Astrocyte (in vitro differentiated cells and primary cell): Measurements from ENCODE around the gene EFL1. TPM values are rescaled to one million over a fixed set of nuclear protein-coding genes. Genes with fewer than 3 reads are reported as not detected.
"Not testable (repeated sequence)": the region's sequence is repeated elsewhere in the genome, so short reads cannot be mapped to it uniquely, and the experiment has no call there.

Source experiments
- DNase-seq: peaks from one replicate; pipeline ENCODE4 v3.0.0-alpha.2; 2010; ENCODE audit warnings: low read depth
- FAIRE-seq: peaks from 2 replicates; lab custom pipeline; 2011; peaks lifted over from hg19 to GRCh38; lab: Jason Lieb, UNC
- H2AFZ ChIP-seq: 2 replicates; pipeline ENCODE4 v1.6.0; 2012; ENCODE audit warnings: low read depth, low read length, inconsistent platforms
- H3K27ac ChIP-seq: 2 replicates; pipeline ENCODE4 v1.5.1; 2011; ENCODE audit warnings: low read depth, low read length, inconsistent platforms
- H3K27me3 ChIP-seq: 2 replicates; pipeline ENCODE4 v1.6.0; 2011; ENCODE audit warnings: low read length, inconsistent platforms; ENCODE audit not compliant: insufficient read depth
- H3K36me3 ChIP-seq: 2 replicates; pipeline ENCODE4 v1.5.1; 2011; ENCODE audit warnings: low read length, inconsistent platforms; ENCODE audit not compliant: insufficient read depth
- H3K4me1 ChIP-seq: 2 replicates; pipeline ENCODE4 v1.5.1; 2011; ENCODE audit warnings: low read length, inconsistent platforms; ENCODE audit not compliant: insufficient read depth
- H3K4me2 ChIP-seq: 2 replicates; pipeline ENCODE4 v1.6.0; 2012; ENCODE audit warnings: low read length, inconsistent platforms
- H3K4me3 ChIP-seq: 2 replicates; pipeline ENCODE4 v1.5.1; 2011; ENCODE audit warnings: low read depth, mild to moderate bottlenecking, low read length, inconsistent platforms; ENCODE audit not compliant: insufficient read depth
- H3K79me2 ChIP-seq: 2 replicates; pipeline ENCODE4 v1.6.0; 2012; ENCODE audit warnings: mild to moderate bottlenecking, low read length, inconsistent platforms; ENCODE audit not compliant: insufficient read depth
- H3K9ac ChIP-seq: 2 replicates; pipeline ENCODE4 v1.6.0; 2012; ENCODE audit warnings: mild to moderate bottlenecking, low read length, inconsistent platforms
- H3K9me3 ChIP-seq: 2 replicates; pipeline ENCODE4 v1.5.1; 2012; ENCODE audit warnings: low read depth, mild to moderate bottlenecking, low read length, inconsistent platforms; ENCODE audit not compliant: insufficient read depth
- H4K20me1 ChIP-seq: 2 replicates; pipeline ENCODE4 v1.6.0; 2012; ENCODE audit warnings: low read length, inconsistent platforms; ENCODE audit not compliant: insufficient read depth
- H3K27ac Mint-ChIP-seq: one replicate; pipeline ENCODE4 v1.8.0; 2021; ENCODE audit warnings: mild to moderate bottlenecking, mixed read lengths; ENCODE audit not compliant: unreplicated experiment
- H3K27me3 Mint-ChIP-seq: one replicate; pipeline ENCODE4 v1.8.0; 2021; ENCODE audit warnings: low read depth, mixed read lengths; ENCODE audit not compliant: unreplicated experiment
- H3K36me3 Mint-ChIP-seq: one replicate; pipeline ENCODE4 v1.8.0; 2021; ENCODE audit warnings: low read depth, mixed read lengths; ENCODE audit not compliant: unreplicated experiment
- H3K4me1 Mint-ChIP-seq: one replicate; pipeline ENCODE4 v1.8.0; 2021; ENCODE audit warnings: low read depth, mixed read lengths; ENCODE audit not compliant: unreplicated experiment
- H3K4me3 Mint-ChIP-seq: one replicate; pipeline ENCODE4 v1.8.0; 2021; ENCODE audit warnings: mild to moderate bottlenecking, moderate library complexity, mixed read lengths; ENCODE audit not compliant: unreplicated experiment
- H3K9me3 Mint-ChIP-seq: one replicate; pipeline ENCODE4 v1.8.0; 2021; ENCODE audit warnings: mild to moderate bottlenecking, mixed read lengths; ENCODE audit not compliant: unreplicated experiment
- EZH2 ChIP-seq: IDR thresholded peaks from 2 replicates; pipeline ENCODE4 v1.6.1; 2012; ENCODE audit warnings: mild to moderate bottlenecking, low read length, inconsistent platforms; ENCODE audit not compliant: insufficient read depth
- total RNA-seq: library from RNA; stranded (reverse); gene quantifications from 2 replicates; pipeline ENCODE4 v1.2.1, GENCODE V29; 2021
- TF ChIP-seq, protein P1 (sequence below): IDR thresholded peaks from 2 replicates; pipeline ENCODE4 v1.5.1; 2011; ENCODE audit warnings: low read depth, mild to moderate bottlenecking, inconsistent platforms, low read length, moderate library complexity; ENCODE audit not compliant: insufficient read depth

The EFL1 gene
- total RNA-seq, 1 donor from 2014 or later: 13.7 TPM

DNA sequence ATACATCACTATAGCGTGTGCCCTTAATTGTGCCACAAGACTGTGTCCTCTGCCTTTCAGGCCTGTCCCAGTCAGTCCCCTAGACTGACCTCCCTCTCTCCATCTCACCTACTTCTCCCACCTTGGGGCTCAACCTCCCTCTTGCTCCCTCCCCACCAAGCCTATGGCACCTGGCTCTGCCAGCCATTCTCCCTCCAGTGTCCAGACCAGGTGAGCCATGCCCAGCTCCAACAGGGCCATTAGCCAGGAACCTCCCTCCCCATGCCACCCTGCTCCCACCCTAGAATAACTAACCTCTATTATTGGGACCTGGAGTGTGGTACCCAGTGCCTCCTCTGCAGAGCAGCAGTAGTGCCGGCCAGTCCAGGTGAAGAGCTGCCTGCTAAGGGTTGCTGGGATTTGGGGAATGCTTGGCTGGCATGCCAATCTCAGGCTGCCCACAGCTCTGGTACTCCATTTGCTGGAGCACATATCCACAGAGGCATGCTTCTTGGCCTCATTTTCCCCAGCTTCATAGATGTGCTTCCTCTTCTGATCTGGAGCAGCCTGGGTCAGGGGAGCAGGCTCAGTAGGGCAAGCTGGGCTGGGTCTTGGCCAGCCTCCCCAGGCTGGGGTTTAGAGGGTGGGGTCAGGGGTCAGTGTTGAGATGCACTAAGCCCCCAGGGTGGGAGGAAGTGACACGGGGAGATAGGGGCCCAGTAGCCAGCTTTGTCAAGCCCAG lies 38.9 kb upstream of the EFL1 start:
- Histone ChIP-seq H2AFZ (no peak overlapping the region), H3K36me3 (no peaks in the 10 kb centered on the region), H3K9ac (no peak overlapping the region), H3K4me1 (no peaks in the 10 kb centered on the region), H3K4me2 (no peak overlapping the region), H3K79me2 (no peaks in the 10 kb centered on the region), H3K9me3 (no peaks in the 10 kb centered on the region), H3K27ac (no peak overlapping the region), H4K20me1 (no peaks in the 10 kb centered on the region), H3K4me3 (no peak overlapping the region), H3K27me3 (no peaks in the 10 kb centered on the region)
- DNase-seq (no peak), FAIRE-seq (no peak)
- H3K9me3 Mint-ChIP-seq: no peaks in the 10 kb centered on the region
- H3K4me1 Mint-ChIP-seq: peaks cover 7% of the 10 kb centered on the region
- no peaks in the 10 kb centered on the region for H3K36me3 Mint-ChIP-seq
- peaks cover 28% of the 10 kb centered on the region for H3K27me3 Mint-ChIP-seq
- TF ChIP-seq, protein P1, sequence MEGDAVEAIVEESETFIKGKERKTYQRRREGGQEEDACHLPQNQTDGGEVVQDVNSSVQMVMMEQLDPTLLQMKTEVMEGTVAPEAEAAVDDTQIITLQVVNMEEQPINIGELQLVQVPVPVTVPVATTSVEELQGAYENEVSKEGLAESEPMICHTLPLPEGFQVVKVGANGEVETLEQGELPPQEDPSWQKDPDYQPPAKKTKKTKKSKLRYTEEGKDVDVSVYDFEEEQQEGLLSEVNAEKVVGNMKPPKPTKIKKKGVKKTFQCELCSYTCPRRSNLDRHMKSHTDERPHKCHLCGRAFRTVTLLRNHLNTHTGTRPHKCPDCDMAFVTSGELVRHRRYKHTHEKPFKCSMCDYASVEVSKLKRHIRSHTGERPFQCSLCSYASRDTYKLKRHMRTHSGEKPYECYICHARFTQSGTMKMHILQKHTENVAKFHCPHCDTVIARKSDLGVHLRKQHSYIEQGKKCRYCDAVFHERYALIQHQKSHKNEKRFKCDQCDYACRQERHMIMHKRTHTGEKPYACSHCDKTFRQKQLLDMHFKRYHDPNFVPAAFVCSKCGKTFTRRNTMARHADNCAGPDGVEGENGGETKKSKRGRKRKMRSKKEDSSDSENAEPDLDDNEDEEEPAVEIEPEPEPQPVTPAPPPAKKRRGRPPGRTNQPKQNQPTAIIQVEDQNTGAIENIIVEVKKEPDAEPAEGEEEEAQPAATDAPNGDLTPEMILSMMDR: no peak
- TF ChIP-seq EZH2: no peak
- H3K27ac Mint-ChIP-seq: no peak overlapping the region
- no peak overlapping the region for H3K4me3 Mint-ChIP-seq

DNA sequence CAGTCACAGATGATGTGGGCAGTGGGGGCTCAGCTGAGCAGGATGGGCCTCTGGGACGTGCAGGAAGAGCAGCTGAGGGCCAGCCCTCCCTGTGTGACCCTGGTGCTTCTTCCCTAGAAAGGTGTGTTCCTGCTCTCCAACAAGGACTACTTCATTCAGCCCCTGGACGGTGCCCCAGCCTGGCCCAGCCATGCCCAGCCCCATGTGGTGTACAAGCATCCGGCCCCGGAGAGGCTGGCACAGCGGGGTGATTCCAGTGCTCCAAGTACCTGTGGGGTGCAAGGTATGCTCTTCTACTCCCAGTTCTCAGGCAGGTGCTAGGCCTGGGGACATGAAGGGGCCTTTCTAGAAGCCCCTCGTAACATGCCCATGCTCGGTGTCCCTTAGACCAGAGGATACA lies 38.3 kb upstream of the EFL1 start:
- H3K9me3 Mint-ChIP-seq: no peaks in the 10 kb centered on the region
- no peaks in the 10 kb centered on the region for H3K36me3 ChIP-seq
- no peak for FAIRE-seq
- no peaks in the 10 kb centered on the region for H3K4me1 ChIP-seq
- H3K9me3 ChIP-seq: no peaks in the 10 kb centered on the region
- H3K27ac Mint-ChIP-seq: peak overlapping the region; percentile 41
- no peak overlapping the region for H2AFZ ChIP-seq
- no peak for DNase-seq
- no peak overlapping the region for H3K4me3 ChIP-seq
- no peaks in the 10 kb centered on the region for H3K79me2 ChIP-seq
- H3K27me3 Mint-ChIP-seq: peaks cover 28% of the 10 kb centered on the region
- no peak overlapping the region for H3K4me2 ChIP-seq
- H3K4me1 Mint-ChIP-seq: peaks cover 7% of the 10 kb centered on the region
- H3K9ac ChIP-seq: no peak overlapping the region
- no peak overlapping the region for H3K27ac ChIP-seq
- TF ChIP-seq EZH2: no peak
- TF ChIP-seq, protein P1: no peak
- no peaks in the 10 kb centered on the region for H4K20me1 ChIP-seq
- no peaks in the 10 kb centered on the region for H3K27me3 ChIP-seq
- no peaks in the 10 kb centered on the region for H3K36me3 Mint-ChIP-seq
- H3K4me3 Mint-ChIP-seq: no peak overlapping the region

DNA sequence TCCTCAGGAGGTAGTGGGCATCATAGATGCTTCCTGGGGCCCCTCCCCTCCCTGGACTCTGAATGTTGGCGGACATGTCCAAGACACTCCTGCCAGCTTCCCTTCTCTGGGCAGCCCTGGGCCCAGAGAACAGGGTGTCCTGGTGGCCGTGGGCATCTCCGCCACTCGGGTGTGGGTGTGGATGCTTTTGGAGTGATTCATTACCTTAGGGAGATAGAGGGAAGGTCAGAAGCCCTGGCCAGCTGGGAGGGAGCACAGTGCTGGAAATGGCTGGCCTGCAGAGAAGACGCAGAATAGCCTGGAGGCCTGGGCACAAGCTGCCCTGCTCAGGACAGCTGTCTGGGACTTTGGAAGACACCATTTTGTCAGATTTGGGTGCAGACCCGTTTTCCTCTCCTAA lies 37.8 kb upstream of the EFL1 start:
- H3K4me3 Mint-ChIP-seq, H3K9ac ChIP-seq, H3K4me2 ChIP-seq, H3K27me3 ChIP-seq, H3K4me3 ChIP-seq, DNase-seq, H3K9me3 Mint-ChIP-seq, H3K9me3 ChIP-seq, FAIRE-seq, H3K36me3 Mint-ChIP-seq, H3K4me1 Mint-ChIP-seq, H2AFZ ChIP-seq, H3K27ac ChIP-seq, H3K36me3 ChIP-seq, H3K27ac Mint-ChIP-seq, H3K79me2 ChIP-seq, H3K4me1 ChIP-seq, H4K20me1 ChIP-seq: not testable (repeated sequence)
- H3K27me3 Mint-ChIP-seq: peaks cover 28% of the 10 kb centered on the region

DNA sequence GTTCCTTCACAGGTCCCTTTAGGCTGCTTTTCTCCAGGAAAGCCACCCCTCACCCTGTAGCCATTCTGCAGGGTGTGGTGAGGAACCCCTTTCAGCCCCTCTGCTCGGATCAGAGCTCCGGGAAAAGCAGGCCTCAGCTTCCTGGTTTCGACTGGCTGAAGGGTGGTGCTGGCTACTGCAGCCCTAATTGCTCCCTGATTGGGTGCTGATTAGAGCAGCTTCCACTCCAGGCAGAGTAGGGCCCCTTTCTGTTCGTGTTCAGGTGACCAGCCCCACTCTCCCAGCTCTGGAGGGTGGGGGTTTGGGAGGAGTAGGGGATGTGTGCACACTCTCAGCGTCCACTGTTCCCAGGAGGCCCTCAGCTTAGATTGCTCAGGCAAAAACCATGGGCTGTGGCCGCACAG lies 37.0 kb upstream of the EFL1 start:
- H3K9me3 Mint-ChIP-seq, H3K4me3 ChIP-seq, H3K4me1 ChIP-seq, H3K4me2 ChIP-seq, H2AFZ ChIP-seq, DNase-seq, H3K4me1 Mint-ChIP-seq, H3K9me3 ChIP-seq, H3K36me3 ChIP-seq, H3K79me2 ChIP-seq, H4K20me1 ChIP-seq, H3K27ac Mint-ChIP-seq, H3K4me3 Mint-ChIP-seq, H3K36me3 Mint-ChIP-seq, FAIRE-seq, H3K27me3 ChIP-seq, H3K27ac ChIP-seq, H3K9ac ChIP-seq: not testable (repeated sequence)
- peaks cover 23% of the 10 kb centered on the region for H3K27me3 Mint-ChIP-seq
